Liver (tissue), 9 donors: Measurements from ENCODE around the gene M1AP. TPM values are rescaled to one million over a fixed set of nuclear protein-coding genes. Genes with fewer than 3 reads are reported as not detected.

Source experiments
- DNase-seq: peaks from one replicate; pipeline ENCODE4 v3.0.0-alpha.2; 2017; ENCODE audit warnings: low spot score
- H3K27ac ChIP-seq, 2 donors: one replicate each; pipeline ENCODE4 v1.7.0; 2013; ENCODE audit warnings: inconsistent platforms in 2 of 2, low read length in 2 of 2, control low read depth in 1 of 2, low read depth in 1 of 2, mild to moderate bottlenecking in 1 of 2
- H3K27me3 ChIP-seq, 4 donors: one replicate each; pipeline versions ENCODE4 v1.6.1 to v1.7.0; 2013; ENCODE audit warnings: low read length in 3 of 4, inconsistent platforms in 1 of 4, mild to moderate bottlenecking in 1 of 4, moderate library complexity in 1 of 4; ENCODE audit not compliant: control insufficient read depth in 4 of 4, insufficient read depth in 4 of 4
- H3K36me3 ChIP-seq, 4 donors: one replicate each; pipeline versions ENCODE4 v1.6.1 to v1.7.0; 2013; ENCODE audit warnings: low read length in 3 of 4, mild to moderate bottlenecking in 3 of 4, low read depth in 1 of 4, moderate library complexity in 1 of 4; ENCODE audit not compliant: control insufficient read depth in 4 of 4, insufficient read depth in 3 of 4
- H3K4me1 ChIP-seq, 4 donors: one replicate each; pipeline versions ENCODE4 v1.6.1 to v1.7.0; 2013; ENCODE audit warnings: low read length in 3 of 4, mild to moderate bottlenecking in 3 of 4, moderate library complexity in 1 of 4; ENCODE audit not compliant: control insufficient read depth in 4 of 4, insufficient read depth in 4 of 4
- H3K4me3 ChIP-seq, 3 donors: one replicate each; pipeline versions ENCODE4 v1.6.1 to v1.7.0; 2013; ENCODE audit warnings: low read length in 3 of 3, control low read depth in 1 of 3, low read depth in 1 of 3, mild to moderate bottlenecking in 1 of 3
- H3K9ac ChIP-seq, 2 donors: one replicate each; pipeline ENCODE4 v1.7.0; 2013; ENCODE audit warnings: low read length in 2 of 2, mild to moderate bottlenecking in 2 of 2, moderate library complexity in 2 of 2, control low read depth in 1 of 2, low read depth in 1 of 2
- H3K9me3 ChIP-seq, 4 donors: one replicate each; pipeline versions ENCODE4 v1.6.1 to v1.7.0; 2013; ENCODE audit warnings: low read length in 3 of 4; ENCODE audit not compliant: control insufficient read depth in 4 of 4
- EGR1 ChIP-seq, 2 donors: IDR thresholded peaks; 2 replicates each; pipeline ENCODE4 v1.6.1; 2016 to 2018; ENCODE audit warnings: antibody characterized with exemption in 2 of 2, low read depth in 2 of 2
- FOXA2 ChIP-seq: IDR thresholded peaks from 2 replicates; pipeline ENCODE4 v1.6.1; 2016; ENCODE audit warnings: antibody characterized with exemption
- GABPA ChIP-seq, 2 donors: IDR thresholded peaks in 1 of 2; conservative IDR thresholded peaks in 1 of 2; 2 replicates each; pipeline ENCODE4 v1.6.1; 2016; ENCODE audit warnings: antibody characterized with exemption in 2 of 2, mild to moderate bottlenecking in 1 of 2, moderate library complexity in 1 of 2
- HNF4A ChIP-seq, 2 donors: conservative IDR thresholded peaks; 2 replicates each; pipeline ENCODE4 v1.6.1; 2016; ENCODE audit warnings: antibody characterized with exemption in 2 of 2, mild to moderate bottlenecking in 2 of 2
- HNF4G ChIP-seq: IDR thresholded peaks from 2 replicates; pipeline ENCODE4 v1.6.1; 2016; ENCODE audit warnings: antibody characterized with exemption
- JUND ChIP-seq, 2 donors: IDR thresholded peaks; 2 replicates each; pipeline ENCODE4 v1.6.1; 2016; ENCODE audit warnings: antibody characterized with exemption in 2 of 2
- MAX ChIP-seq: IDR thresholded peaks from 2 replicates; pipeline ENCODE4 v1.6.1; 2016; ENCODE audit warnings: antibody characterized with exemption
- RAD21 ChIP-seq, 2 donors: IDR thresholded peaks; 2 replicates each; pipeline ENCODE4 v1.6.1; 2016; ENCODE audit warnings: antibody characterized with exemption in 2 of 2, mild to moderate bottlenecking in 2 of 2
- SP1 ChIP-seq: IDR thresholded peaks from 2 replicates; pipeline ENCODE4 v1.6.1; 2018; ENCODE audit warnings: antibody characterized with exemption, mild to moderate bottlenecking
- YY1 ChIP-seq: IDR thresholded peaks from 2 replicates; pipeline ENCODE4 v1.6.1; 2016; ENCODE audit warnings: antibody characterized with exemption, mild to moderate bottlenecking
- WGBS: extraction: QIAGEN DNeasy Blood & Tissue Kit; methylation state at CpG from one replicate; pipeline ENCODE4 v1.1.7; 2013; 5-methylcytosine and 5-hydroxymethylcytosine counted together
- polyA plus RNA-seq, 2 donors: library from polyadenylated mRNA; stranded (reverse) in 1 of 2; unstranded in 1 of 2; fragments of 200-250 nt in 1 of 2; fragments of >200 nt in 1 of 2; fragmentation: Nextera tagmentation in 1 of 2; extraction: Ambion mirVana in 1 of 2; gene quantifications; one replicate each; pipeline versions ENCODE4 v1.2.1 to v1.2.3, GENCODE V29; 2013 to 2015
- total RNA-seq, 2 donors: library from RNA; depleted of rRNA; stranded (reverse); fragments of >200 nt; gene quantifications; one replicate each; pipeline ENCODE4 v1.2.3, GENCODE V29; 2014
- TF ChIP-seq, protein P1 (sequence below): IDR thresholded peaks from 2 replicates; pipeline ENCODE4 v1.6.1; 2016; ENCODE audit warnings: antibody characterized with exemption, mild to moderate bottlenecking
- TF ChIP-seq, protein P2 (sequence below): IDR thresholded peaks from 2 replicates; pipeline ENCODE4 v1.6.1; 2016; ENCODE audit warnings: antibody characterized with exemption
- TF ChIP-seq, protein P3 (sequence below): fragments of 150-350 bp; IDR thresholded peaks from 2 replicates; pipeline ENCODE4 v1.5.1; 2017; ENCODE audit warnings: improper control_type of control experiment, low read depth, low read length; ENCODE audit not compliant: missing input control
- donor health status: healthy.
- donor health status: healthy.
- donor health status: healthy.
- donor health status: healthy.
- donor health status: healthy.

M1AP gene
- total and polyA plus RNA-seq, 4 donors = under 0.01 to 0.38 (median 0.08) TPM

GRCh38 chr2:74526649-74527230, 121.4 kb downstream of the M1AP start:
- no peak overlapping the region for H3K27ac ChIP-seq
- 97% methylated on average over 11 of the region's 11 CpGs for WGBS

DNA sequence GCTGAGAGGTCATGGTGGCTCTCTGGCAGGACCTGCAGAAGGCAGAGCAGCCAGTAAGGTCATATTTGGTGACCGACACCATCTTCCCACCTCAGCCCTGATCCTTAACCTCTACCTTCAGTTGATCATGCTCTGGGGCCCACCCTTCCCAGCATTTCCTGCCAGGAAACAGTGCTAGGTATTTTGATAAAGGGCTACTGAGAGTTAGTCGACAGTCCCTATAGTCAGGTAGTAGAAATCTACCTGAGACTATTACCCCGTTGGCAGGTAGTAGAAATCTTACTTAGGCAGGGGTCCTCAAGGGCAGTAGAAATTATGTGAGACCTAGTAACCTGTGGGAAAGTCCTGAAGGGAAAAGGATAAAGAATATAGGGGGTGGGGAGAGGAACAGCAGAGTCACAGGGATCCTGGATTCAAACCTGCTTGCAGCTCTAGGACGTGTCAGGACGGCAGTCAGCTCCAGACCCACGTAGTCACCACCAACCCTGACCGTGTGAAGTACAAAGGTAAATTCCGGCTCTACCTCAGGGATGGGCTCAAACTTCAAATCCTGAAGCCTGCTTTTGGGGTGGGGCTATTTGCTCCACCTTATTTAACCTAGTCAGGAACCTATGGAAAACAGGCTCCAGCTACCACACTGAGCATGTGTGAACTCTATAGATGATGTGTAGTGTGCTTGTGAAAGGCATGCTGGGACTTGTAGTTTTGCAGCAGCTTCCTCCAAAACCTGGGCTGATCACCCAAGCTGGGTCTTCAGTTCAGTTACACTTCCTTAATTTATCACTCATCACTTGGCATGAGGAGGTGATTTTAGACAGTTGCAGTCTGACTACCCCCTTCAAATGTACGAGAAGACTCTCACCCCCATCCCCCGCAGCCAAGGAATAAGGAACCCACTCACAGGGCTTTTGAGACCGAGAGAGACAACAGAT, 122.1 kb downstream of the M1AP start, which contains the start of gene DQX1:
DQX1 (minus strand) TSS at position 515 of the 932 bp plus-strand sequence; CDS start at position 13, 502 bp downstream.
- Histone ChIP-seq H3K36me3 (peaks cover 9 to 20% (median 17%) of the 10 kb centered on the region in 4 donors), H3K27me3 (no peaks in the 10 kb centered on the region), H3K9ac (no peak within 1 kb of the TSS), H3K9me3 (no peaks in the 10 kb centered on the region), H3K4me1 (peaks cover 8 to 22% (median 16%) of the 10 kb centered on the region in 4 donors), H3K27ac (no peak within 1 kb of the TSS), H3K4me3 (no peak within 1 kb of the TSS)
- no peak for DNase-seq
- WGBS = 85% methylated on average over 11 of the region's 11 CpGs
- TF ChIP-seq, protein P1, sequence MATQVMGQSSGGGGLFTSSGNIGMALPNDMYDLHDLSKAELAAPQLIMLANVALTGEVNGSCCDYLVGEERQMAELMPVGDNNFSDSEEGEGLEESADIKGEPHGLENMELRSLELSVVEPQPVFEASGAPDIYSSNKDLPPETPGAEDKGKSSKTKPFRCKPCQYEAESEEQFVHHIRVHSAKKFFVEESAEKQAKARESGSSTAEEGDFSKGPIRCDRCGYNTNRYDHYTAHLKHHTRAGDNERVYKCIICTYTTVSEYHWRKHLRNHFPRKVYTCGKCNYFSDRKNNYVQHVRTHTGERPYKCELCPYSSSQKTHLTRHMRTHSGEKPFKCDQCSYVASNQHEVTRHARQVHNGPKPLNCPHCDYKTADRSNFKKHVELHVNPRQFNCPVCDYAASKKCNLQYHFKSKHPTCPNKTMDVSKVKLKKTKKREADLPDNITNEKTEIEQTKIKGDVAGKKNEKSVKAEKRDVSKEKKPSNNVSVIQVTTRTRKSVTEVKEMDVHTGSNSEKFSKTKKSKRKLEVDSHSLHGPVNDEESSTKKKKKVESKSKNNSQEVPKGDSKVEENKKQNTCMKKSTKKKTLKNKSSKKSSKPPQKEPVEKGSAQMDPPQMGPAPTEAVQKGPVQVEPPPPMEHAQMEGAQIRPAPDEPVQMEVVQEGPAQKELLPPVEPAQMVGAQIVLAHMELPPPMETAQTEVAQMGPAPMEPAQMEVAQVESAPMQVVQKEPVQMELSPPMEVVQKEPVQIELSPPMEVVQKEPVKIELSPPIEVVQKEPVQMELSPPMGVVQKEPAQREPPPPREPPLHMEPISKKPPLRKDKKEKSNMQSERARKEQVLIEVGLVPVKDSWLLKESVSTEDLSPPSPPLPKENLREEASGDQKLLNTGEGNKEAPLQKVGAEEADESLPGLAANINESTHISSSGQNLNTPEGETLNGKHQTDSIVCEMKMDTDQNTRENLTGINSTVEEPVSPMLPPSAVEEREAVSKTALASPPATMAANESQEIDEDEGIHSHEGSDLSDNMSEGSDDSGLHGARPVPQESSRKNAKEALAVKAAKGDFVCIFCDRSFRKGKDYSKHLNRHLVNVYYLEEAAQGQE = no peak
- TF ChIP-seq, protein P2, sequence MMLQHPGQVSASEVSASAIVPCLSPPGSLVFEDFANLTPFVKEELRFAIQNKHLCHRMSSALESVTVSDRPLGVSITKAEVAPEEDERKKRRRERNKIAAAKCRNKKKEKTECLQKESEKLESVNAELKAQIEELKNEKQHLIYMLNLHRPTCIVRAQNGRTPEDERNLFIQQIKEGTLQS = no peak

More at GRCh38 chr2:74526649-74527230, 121.4 kb downstream of the M1AP start:
- Histone ChIP-seq H3K9ac (no peak overlapping the region), H3K27me3 (no peaks in the 10 kb centered on the region), H3K36me3 (peaks cover 9 to 20% (median 17%) of the 10 kb centered on the region in 4 donors), H3K4me1 (peaks cover 8 to 26% (median 19%) of the 10 kb centered on the region in 4 donors), H3K4me3 (no peak overlapping the region), H3K9me3 (no peaks in the 10 kb centered on the region)
- TF ChIP-seq HNF4G (no peak), HNF4A (conservative IDR thresholded peaks at IDR 0.05) (no peak), SP1 (no peak), MAX (no peak), FOXA2 (no peak), JUND (IDR thresholded peaks at IDR 0.05) (no peak), RAD21 (IDR thresholded peaks at IDR 0.05) (no peak), GABPA (IDR thresholded peaks at IDR 0.05 in 1 of 2, conservative IDR thresholded peaks at IDR 0.05 in 1 of 2) (no peak), YY1 (no peak), EGR1 (IDR thresholded peaks at IDR 0.05; ENCODE audit: low read depth in 2 of 2) (no peak)
- TF ChIP-seq, protein P3, sequence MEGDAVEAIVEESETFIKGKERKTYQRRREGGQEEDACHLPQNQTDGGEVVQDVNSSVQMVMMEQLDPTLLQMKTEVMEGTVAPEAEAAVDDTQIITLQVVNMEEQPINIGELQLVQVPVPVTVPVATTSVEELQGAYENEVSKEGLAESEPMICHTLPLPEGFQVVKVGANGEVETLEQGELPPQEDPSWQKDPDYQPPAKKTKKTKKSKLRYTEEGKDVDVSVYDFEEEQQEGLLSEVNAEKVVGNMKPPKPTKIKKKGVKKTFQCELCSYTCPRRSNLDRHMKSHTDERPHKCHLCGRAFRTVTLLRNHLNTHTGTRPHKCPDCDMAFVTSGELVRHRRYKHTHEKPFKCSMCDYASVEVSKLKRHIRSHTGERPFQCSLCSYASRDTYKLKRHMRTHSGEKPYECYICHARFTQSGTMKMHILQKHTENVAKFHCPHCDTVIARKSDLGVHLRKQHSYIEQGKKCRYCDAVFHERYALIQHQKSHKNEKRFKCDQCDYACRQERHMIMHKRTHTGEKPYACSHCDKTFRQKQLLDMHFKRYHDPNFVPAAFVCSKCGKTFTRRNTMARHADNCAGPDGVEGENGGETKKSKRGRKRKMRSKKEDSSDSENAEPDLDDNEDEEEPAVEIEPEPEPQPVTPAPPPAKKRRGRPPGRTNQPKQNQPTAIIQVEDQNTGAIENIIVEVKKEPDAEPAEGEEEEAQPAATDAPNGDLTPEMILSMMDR = no peak
- TF ChIP-seq, protein P1 = no peak
- no peak for DNase-seq
